ENCODE results near the gene GPR65. TPM values are rescaled to one million over a fixed set of nuclear protein-coding genes. Genes with fewer than 3 reads are reported as not detected.

The GPR65 gene
- total and polyA plus RNA-seq, 2 experiments from 2014 or later = not detected

GRCh38 chr14:88049936-88050335 is 45.0 kb downstream of the GPR65 start:
- H3K36me3 Mint-ChIP-seq (ENCODE audit: low read depth) = no peaks in the 10 kb centered on the region
- no peak overlapping the region for H3K4me3 Mint-ChIP-seq
- Histone ChIP-seq H3K27me3 (ENCODE audit: insufficient read depth) (no peaks in the 10 kb centered on the region), H3F3A (replicated peaks; ENCODE audit: low read depth) (no peaks in the 10 kb centered on the region), H3K4me3 (no peak overlapping the region), H2AFZ (no peak overlapping the region), H3K4me1 (ENCODE audit: insufficient read depth) (no peaks in the 10 kb centered on the region), H3K9me2 (ENCODE audit: insufficient read depth) (no peaks in the 10 kb centered on the region), H4K20me1 (replicated peaks; ENCODE audit: insufficient read depth) (no peaks in the 10 kb centered on the region), H3K36me3 (ENCODE audit: insufficient read depth) (no peaks in the 10 kb centered on the region), H3K27ac (ENCODE audit: low read depth) (no peak overlapping the region), H3K79me2 (replicated peaks; ENCODE audit: insufficient read depth) (no peaks in the 10 kb centered on the region), H3K4me2 (no peak overlapping the region)
- TF ChIP-seq JUNB (IDR thresholded peaks at IDR 0.05; ENCODE audit: unreplicated experiment) = no peak
- no peak for TF ChIP-seq POLR2AphosphoS5 (IDR thresholded peaks at IDR 0.05; ENCODE audit: low read depth)
- TF ChIP-seq ETS1 (IDR thresholded peaks at IDR 0.05) = no peak
- no peak for TF ChIP-seq ZNF114 (CRISPR knock-in tag; IDR thresholded peaks at IDR 0.05)
- no peak for TF ChIP-seq ZNF331 (CRISPR knock-in tag; IDR thresholded peaks at IDR 0.05; ENCODE audit: low read depth)
- no peak for TF ChIP-seq EZH2phosphoT487 (IDR thresholded peaks at IDR 0.05; ENCODE audit: unreplicated experiment)
- TF ChIP-seq CREB1 (CRISPR knock-in tag; IDR thresholded peaks at IDR 0.05; ENCODE audit: low read depth) = no peak
- TF ChIP-seq STAT1 (IDR thresholded peaks at IDR 0.05; ENCODE audit: unreplicated experiment) = no peak
- TF ChIP-seq CTCF (conservative IDR thresholded peaks at IDR 0.05; ENCODE audit: low read depth in 2 of 2) = no peak
- TF ChIP-seq EZH2 (IDR thresholded peaks at IDR 0.05; ENCODE audit: low read depth, unreplicated experiment) = no peak
- TF ChIP-seq NANOG (IDR thresholded peaks at IDR 0.05; ENCODE audit: borderline replicate concordance) = no peak
- TF ChIP-seq ZNF462 (CRISPR knock-in tag; IDR thresholded peaks at IDR 0.05) = no peak
- no peak for TF ChIP-seq REST (IDR thresholded peaks at IDR 0.05; ENCODE audit: unreplicated experiment)
- peaks cover 6% of the 10 kb centered on the region; the same call in 2 of the 3 replicates for H3K9me3 Mint-ChIP-seq
- no peak overlapping the region for H3K27ac Mint-ChIP-seq
- no peak for DNase-seq (ENCODE audit: low spot score)
- ATAC-seq = no peak
- H3K27me3 Mint-ChIP-seq (ENCODE audit: insufficient read depth, low read depth, poor library complexity) = no peaks in the 10 kb centered on the region
- no peaks in the 10 kb centered on the region for H3K4me1 Mint-ChIP-seq

All from GM23338 (cell line).